Pons (tissue), 1 donor: ENCODE results near the gene NUBP1.
A peak's percentile ranks its signal among the peaks of the same experiment; 100 is the strongest.
"Not testable (repeated sequence)": the region's sequence is repeated elsewhere in the genome, so short reads cannot be mapped to it uniquely, and the experiment has no call there.

Source experiments
- DNase-seq: peaks from one replicate; pipeline ENCODE4 v3.0.0-alpha.2; 2016; ENCODE audit warnings: low spot score

The NUBP1 gene

DNA sequence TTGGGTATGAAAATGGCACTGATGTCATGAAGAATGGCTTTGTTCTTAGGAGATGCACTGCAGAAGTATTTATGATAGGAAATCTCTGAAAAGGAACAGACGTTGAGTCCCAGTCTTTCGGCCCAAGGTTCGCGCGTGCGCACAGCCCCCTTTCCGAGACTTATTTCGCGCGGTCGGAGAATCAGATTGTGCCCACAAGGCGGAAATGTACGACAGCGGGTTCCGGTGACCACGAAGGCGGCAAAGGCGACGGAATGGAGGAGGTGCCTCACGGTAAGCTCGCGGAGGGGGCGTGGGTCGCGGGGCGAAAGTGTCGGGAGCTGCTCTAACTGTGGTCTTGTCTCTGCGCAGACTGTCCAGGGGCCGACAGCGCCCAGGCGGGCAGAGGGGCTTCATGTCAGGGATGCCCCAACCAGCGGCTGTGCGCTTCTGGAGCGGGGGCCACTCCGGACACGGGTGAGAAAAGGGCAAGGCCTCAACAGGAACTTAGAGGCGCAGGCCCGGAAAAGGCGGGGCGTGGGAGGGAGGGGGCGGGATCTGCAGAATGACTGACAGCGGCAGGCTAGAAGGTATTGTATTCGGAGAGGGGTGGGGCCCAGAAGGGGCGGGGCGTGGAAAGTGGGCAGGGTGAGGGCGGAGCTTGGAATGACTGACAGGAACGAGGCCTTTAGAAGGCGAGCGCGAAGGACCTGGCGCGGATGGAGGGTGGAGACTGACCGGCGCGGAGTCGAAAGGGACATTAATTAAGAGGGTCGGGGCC is at the start of gene NUBP1:
NUBP1 (plus strand) TSS at position 233 of the 760 bp plus-strand sequence; CDS start at position 255, 22 bp downstream.
- peak; percentile 99 for DNase-seq

DNA sequence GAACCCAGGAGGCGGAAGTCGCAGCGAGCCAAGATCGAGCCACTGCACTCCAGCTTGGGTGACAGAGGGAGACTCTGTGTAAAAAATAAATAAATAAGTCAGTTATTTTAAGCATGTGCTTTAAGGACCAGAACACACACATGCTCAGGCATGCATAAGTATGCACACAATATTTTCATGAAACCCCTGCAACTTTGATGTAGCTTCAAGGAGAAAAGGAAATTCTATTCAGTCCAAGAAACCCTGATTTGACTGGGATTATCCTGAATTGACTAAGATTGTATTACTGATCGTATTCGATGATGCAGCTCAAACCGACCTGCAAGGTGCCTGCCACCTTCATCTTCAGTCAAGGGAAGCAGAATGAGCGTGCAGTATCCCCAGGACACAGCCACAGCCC is 49.8 kb upstream of the NUBP1 start:
- no peak for DNase-seq

DNA sequence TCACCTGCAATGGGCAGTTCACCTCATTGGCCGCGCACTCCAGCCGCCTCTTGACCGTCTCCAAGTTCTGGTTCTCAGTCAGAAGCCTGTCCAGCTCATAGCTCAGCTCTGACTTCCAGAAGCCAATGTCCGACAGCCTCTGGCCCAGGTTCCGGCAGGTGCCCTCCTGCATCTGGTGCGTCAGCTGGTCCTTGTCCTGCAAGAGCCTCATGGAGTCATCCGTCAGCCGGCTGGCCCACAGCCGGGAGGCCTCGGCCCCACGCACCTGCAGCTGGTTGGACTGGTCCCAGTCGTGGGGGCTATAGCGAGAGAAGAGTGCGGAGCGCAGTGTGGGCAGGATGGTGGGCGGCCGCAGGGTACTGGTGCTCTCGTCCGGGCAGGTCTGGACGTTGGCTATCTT is 49.3 kb upstream of the NUBP1 start:
- DNase-seq = no peak

DNA sequence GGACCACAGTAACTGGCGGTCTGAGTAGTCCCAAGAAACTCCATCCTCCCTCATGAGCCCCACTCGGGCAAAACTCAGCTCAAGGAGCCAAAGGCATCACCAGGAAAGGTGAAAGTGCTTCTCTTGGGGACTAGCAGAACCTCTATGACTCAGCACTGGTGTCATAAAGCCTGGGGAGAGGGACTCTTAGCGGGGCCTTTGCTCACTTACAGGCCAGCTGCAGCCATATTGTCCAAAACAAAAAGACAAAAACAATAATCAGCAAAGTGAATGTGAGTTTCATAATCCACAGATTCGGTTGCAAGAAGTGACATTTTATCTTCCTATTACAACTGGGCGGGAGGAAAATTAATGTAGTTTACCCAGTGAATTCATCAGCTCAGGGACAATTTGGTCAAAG is 48.8 kb upstream of the NUBP1 start, which contains the start of gene TEKT5:
TEKT5 (minus strand) TSS at position 101 of the 400 bp plus-strand sequence; CDS start at position 44, 57 bp downstream.
- no peak for DNase-seq

DNA sequence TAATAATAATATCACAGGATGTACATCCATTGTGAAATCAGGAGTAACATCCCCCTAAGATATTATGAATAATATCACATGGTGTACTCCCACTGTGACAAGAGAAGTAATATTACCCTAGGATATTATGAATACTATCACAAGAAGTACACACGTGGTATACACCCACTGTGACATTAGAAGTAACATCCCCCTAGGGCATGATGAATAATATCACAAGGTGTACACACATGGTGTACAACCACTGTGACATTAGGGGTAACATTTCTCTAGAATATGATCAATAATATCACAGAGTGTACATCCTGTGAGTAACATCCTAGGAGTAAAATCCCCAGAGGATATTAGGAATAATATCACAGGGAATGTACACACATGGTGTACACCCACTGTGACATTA is 43.9 kb upstream of the NUBP1 start:
- no peak for DNase-seq

DNA sequence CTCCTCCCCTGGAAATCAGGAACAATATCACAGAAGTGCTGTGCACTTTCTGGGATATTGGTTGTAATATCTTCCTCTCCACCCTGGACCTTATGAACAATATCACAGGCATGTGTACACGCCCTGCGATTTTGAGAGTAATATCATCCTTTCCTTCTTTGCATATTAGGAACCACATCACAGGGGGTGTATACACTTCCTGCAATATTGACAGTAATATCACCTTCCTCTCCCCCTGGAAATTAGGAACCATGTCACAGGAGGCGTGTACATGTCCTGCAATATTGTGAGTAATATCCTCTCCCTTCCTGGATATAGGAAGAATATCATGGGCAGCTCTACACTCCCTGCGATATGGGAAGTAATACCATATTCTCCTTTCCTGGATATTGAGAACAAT is 34.7 kb upstream of the NUBP1 start:
- no peak for DNase-seq

DNA sequence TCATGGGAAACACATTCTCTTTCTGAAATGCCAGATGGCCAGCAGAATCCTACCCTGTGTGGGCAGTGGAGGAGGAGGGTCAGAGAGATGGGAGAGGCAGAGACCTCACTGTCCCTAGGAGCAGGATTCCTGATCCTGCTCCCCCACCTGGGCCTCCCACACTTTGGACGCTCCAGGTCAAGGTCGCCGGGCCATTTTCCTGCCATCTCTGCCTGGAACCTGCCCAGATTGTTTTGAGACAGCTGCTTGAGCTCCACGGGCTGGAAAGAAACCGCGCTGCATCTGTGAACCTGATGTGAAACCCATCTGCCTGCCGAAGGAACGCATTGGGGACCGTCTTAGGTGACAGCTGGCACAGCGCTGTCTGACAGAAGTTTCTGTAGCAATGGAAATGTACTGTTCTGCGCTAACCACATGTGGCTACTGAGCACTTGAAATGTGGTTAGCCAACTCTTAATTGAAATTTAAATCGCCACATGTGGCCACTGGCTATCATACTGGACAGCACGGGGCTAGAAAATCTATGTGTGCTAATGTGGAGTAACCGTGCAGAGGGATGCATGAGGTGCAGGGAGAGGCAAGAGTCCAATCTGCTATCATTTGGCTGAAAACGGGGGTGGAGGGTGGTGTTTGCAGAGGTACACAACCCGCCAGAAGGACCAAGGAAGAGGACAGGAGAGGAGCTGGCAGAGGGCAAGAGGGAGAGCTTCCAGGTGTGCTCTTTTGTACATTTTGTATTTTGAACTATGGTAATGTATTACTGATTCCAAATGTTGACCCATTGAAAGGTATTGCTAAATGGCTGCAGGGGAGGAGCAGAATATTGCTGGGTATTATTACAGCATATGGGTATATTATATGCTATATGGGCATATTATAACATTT is 15.4 kb upstream of the NUBP1 start:
- DNase-seq = no peak

DNA sequence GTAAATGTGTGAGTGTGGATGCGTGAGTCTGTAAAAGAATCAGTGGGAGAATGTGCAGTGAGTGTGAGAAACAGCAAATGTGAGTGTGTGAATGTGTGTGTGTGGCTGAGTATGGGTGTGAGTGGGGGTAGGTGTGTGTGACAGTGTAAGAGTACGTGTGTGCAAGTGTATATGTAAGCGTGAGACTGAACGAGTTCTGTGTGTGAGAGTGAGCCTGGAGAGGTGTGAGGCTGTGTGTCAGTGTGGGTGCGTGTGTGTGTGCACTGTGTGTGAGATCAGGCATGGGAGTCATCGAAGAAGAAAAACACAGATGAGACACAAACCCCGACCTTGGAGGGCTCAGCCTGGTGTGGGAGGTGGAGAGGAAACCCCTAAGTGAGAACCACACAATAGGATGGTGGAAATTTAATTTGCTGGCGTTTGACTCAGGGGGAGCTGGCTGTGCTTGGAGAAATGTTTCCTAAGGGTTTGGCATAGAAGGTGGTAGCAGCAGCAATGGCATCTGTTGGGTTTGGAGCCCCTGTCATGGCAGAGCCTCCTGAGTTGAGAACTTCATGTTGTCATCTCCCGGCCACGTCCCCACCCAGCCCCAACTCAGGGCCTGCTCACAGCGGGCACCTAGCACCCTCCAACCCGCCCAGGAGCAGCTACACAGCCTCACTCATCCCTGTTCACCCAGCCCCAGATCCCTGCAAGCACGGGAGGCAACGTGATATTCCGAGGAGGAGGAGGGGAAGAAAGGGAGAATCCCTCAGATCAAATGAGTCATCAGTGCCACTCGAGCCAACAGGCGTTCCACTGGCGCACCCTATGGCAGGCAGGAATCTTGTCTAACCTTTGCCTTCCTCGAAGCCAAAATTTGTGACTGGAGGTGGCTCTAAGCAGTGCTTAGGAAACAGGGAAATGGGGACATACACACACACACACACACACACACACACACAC is 14.3 kb upstream of the NUBP1 start:
- DNase-seq = no peak

DNA sequence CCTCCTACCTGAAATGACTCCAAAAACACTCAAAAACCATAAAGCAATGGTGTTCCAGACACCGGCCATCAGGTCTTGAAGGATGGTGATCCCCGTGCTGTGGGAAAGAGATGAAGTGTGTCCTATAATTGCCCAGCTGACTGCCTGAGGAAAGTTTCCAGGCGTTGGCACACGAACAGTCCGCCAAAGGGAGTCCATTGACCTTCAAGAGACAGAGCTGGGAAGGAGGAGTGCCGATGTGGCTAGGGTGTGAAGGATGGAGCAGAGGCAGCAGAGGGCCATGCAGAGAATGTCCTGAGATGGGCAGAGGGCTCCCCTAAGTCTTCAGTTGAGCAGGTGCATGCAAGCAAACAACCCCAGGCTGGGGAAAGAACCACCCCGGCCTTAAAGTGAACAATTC is 11.9 kb upstream of the NUBP1 start:
- DNase-seq = no peak

DNA sequence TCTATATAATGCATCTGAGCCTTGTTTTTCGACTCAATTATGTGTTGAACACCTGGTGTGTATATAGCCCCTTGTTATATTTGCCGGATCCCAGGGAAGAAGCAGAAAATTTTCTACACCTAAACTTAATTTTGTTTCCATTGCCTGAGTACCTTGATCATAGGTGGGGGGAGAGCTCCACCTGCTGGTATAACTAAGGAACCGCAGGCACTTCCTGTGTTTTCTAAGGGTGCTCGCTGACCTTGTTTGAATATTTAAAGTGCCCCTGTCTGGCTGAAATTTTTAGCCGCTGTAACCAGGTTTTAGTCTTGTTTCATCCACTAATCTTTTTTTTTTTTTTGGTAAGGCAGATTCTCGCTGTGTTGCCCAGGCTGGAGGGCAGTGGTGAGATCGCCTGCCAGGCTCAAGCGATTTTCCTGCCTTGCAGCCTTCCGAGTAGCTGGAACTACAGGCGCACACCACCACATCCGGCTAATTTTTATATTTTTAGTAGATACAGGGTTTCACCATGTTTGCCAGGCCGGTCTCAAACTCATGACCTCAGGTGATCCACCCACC is 6.5 kb upstream of the NUBP1 start:
- DNase-seq = peak; percentile 80

DNA sequence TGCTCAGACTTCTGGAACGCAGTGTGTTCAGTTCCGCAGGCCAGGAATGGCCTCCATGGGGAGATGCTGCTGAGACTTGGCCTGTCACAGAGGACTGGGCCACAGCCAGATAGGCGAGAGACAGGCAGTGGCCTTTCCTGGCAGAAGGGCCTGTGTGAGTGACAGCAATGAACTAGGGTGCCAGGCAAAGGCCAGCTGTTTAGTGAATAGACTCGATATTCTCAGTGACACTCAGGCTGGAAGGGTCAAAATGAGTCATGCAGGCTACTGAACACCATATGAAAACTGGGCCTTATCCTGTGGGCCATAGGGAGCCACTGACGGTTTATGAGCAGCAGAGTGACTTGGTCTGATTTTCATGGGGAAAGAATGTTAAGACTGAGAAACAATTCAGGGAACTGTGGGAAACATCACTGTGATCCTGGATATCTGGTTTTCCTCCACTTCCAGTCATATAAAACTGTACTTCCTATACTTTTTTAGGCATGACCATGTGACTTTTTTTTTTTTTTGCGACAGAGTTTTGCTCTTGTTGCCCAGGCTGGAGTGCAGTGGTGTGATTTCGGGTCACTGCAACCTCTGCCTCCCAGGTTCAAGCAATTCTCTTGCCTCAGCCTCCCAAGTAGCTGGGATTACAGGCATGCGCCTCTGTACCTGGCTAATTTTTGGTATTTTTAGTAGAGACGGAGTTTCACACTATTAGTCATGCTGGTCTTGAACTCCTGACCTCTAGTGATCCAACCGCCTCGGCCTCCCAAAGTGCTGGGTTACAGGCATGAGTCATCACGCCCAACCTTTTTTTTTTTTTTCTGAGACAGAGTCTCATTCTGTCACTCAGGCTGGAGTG is 5.2 kb upstream of the NUBP1 start:
- peak; percentile 91 for DNase-seq

DNA sequence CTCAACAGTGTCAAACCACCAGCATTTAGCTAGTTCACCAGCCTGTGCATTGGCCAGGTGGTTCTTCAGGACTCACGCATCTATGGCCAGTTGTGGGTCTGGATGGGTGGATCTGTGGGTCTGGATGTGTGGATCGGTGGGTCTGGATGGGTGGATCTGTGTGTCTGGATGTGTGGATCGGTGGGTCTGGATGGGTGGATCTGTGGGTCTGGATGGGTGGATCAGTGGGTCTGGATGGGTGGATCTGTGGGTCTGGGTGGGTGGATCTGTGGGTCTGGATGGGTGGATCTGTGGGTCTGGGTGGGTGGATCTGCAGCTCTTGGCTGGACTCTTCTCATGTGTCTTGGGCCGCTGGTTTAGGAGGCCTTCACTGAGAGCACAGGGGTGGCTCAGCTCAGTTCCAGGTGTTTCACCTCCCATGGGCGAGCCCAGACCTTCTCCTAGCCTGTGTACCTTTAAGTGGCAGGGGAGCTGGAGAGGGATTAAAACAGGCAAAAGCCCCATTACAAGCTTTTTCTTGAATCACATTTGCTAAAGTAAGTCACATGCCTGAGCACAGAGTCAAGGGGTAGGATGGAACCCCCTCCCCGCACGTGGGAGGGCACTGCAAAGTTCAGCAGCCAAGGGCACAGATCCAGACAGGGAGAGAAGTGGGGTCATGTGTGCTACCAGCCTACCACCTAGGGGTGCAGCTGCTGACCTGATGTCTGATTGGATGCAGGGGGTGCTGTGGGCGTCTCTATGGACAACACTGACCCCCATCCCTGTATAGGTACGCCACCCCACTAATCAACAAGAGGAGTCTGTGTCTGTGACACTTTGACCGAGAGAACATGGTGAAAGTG is 3.4 kb upstream of the NUBP1 start:
- no peak for DNase-seq

DNA sequence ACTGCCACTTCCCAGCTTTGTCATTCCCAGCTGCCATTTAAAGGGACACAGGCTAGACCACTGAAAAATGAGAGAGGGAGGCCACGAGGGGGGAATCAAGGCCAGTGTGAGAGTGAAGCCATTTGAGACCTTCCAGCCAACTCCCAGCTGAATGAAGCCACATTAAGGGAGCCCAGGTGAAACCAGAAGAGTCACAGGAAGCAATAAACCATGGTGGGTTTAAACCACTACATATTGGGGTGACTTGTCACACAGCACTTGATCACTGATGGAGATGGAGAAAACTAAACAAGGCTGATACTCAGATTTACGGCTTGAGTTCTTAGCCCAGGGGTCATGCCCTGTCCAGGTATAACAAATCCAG is 2.8 kb upstream of the NUBP1 start:
- DNase-seq = no peak

DNA sequence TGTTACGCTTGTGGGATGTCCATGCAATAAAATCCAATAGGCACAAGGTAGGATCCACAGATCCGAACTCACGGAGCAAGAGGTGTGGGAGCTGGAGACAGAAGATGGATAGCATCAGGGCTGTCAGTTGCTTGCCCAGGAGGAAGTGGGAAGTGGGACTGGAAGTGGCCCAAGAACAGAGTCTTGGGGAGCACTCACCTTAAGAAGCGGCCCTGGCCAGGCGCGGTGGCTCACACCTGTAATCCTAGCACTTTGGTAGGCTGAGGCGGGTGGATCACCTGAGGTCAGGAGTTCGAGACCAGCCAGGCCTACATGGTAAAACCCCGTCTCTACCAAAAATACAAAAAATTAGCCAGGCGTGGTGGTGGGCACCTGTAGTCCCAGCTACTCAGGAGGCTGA is 2.4 kb upstream of the NUBP1 start:
- not testable (repeated sequence) for DNase-seq

DNA sequence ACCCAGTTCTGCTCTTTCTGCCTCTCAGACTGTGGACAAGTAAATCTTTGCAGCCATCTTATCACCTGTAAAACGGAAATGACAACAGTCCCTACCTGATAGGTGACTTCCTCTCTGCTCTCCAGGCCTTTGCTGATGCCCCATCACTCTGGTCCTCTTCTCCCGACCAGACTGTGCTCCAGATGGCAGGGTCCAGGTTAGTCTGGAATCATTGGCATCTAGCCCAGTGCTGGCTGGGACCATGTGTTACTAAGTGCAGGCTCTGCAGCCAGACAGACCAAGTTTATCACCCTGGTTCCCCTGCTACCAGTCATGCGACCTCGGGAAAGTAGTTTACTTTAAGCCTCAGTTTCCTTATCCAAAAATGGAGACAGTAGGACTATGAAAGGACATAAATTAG is 1.8 kb upstream of the NUBP1 start:
- DNase-seq = no peak

DNA sequence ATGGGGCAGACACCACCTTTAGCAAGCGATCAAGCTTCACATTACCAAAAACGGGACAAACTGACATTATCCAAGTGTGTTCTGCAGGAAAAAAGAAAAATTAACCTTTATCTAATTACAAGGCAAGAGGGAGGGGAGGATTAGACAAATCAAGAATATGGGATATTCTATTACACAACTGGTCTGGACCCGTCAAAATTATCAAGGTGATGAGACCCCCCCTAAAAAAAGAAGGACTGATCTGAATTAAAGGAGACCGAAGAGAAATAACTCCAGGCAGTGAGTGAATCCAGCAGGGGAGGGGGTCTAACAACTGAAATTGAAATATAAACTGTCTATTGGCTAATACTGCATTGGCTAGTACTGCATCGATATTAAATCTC is 424 bp upstream of the NUBP1 start:
- no peak for DNase-seq

DNA sequence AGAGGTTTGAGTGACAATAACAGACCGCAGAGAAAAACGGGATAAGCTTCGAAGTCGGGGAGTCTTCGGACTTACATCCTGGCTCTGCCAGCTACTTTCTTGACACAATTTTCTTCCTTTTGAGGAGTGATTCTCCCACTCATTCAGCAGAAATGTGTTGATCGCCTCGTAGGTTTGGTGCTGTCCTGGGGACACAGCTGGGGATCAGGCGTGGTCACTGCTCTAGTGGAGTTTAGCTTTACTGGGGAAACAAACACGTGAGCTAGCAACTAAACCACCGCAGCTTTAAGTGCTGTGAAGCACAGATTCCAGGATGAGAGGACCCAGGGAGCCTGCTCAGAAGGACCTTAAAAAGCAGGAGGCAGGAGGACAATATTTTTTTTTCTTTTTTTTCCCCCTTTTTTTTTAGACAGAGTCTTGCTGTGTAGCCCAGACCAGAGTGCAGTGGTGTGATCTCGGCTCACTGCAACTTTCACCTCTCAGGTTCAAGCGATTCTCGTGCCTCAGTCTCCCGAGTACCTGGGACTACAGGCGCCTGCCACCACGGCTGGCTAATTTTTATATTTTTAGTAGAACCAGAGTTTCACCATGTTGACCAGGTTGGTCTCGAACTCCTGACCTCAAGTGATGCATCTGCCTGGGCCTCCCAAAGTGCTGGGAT is 858 bp downstream of the NUBP1 start:
- DNase-seq = no peak

DNA sequence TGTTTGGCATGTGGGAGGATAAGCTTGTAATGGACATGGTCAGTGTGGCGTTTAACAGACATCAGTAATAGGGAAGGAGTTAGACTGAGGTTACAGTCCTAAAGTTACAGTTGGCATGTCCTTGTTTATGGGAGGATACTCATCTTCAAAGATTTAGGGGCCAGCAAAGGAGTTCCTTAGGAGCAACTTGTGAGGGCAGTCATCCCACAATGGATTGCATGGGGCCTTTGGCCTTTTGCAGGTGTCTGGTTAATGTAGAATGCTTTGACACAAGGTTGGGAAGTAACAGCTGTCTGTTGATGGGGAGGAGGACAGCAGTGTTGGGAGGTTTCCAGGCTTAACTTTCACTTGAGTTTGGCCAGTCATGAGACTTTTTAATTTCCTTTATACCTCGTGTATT is 2.2 kb downstream of the NUBP1 start:
- DNase-seq = no peak

DNA sequence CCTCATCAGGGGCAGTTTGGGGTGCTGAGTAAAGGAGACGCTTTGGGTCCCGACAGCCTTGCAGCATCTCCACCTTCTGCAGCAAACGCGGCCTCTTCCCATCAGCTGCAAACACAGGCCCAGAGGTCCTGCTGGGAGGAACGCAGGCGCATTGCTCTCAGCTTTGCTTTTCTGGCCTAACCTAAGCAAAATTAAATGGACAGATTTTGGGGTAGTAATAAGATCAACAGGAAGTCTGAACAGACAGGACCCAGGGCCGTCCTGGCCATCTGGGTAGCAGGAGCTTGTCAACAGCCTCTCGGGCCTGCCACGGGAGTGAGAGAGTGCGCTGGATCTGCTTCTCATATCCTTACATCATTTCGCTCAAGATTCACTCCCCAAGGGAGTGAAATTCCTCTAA is 7.2 kb downstream of the NUBP1 start:
- DNase-seq = no peak
